H9 (cell line): Measurements from ENCODE around the gene PUM1. TPM values are rescaled to one million over a fixed set of nuclear protein-coding genes. Genes with fewer than 3 reads are reported as not detected.

ENCODE experiments used
- DNase-seq: peaks from one replicate; pipeline ENCODE4 v3.0.0-alpha.2; 2017
- H2AFZ ChIP-seq: one replicate; pipeline ENCODE4 v1.6.1; 2013; ENCODE audit warnings: mild to moderate bottlenecking, low read length, control low read depth, moderate library complexity
- H2AK5ac ChIP-seq: 2 replicates; pipeline ENCODE4 v1.6.1; 2013; ENCODE audit warnings: low read length, control low read depth, mixed read lengths; ENCODE audit not compliant: insufficient read length
- H2BK120ac ChIP-seq: one replicate; pipeline ENCODE4 v1.6.1; 2013; ENCODE audit warnings: low read depth, mild to moderate bottlenecking, low read length, control low read depth, inconsistent platforms; ENCODE audit not compliant: poor library complexity, severe bottlenecking
- H2BK12ac ChIP-seq: 2 replicates; pipeline ENCODE4 v1.6.1; 2013; ENCODE audit warnings: low read length, control low read depth, mixed read lengths, low read depth; ENCODE audit not compliant: insufficient read length
- H2BK15ac ChIP-seq: 2 replicates; pipeline ENCODE4 v1.6.1; 2013; ENCODE audit warnings: low read depth, low read length, control low read depth
- H2BK20ac ChIP-seq: one replicate; pipeline ENCODE4 v1.6.1; 2013; ENCODE audit warnings: low read depth, mild to moderate bottlenecking, low read length, control low read depth, inconsistent platforms; ENCODE audit not compliant: poor library complexity, severe bottlenecking
- H2BK5ac ChIP-seq: 2 replicates; pipeline ENCODE4 v1.6.1; 2013; ENCODE audit warnings: low read length, control low read depth, mixed read lengths; ENCODE audit not compliant: insufficient read length
- H3K14ac ChIP-seq: 2 replicates; pipeline ENCODE4 v1.6.1; 2013; ENCODE audit warnings: low read length, control low read depth; ENCODE audit not compliant: insufficient read depth
- H3K18ac ChIP-seq: 2 replicates; pipeline ENCODE4 v1.6.1; 2013; ENCODE audit warnings: low read depth, mild to moderate bottlenecking, mixed read lengths, low read length, control low read depth; ENCODE audit not compliant: insufficient read length
- H3K23ac ChIP-seq: 2 replicates; pipeline ENCODE4 v1.6.1; 2013; ENCODE audit warnings: low read length, control low read depth, mixed read lengths, low read depth; ENCODE audit not compliant: insufficient read length
- H3K23me2 ChIP-seq: 2 replicates; pipeline ENCODE4 v1.6.1; 2013; ENCODE audit warnings: low read depth, mild to moderate bottlenecking, mixed read lengths, low read length, control low read depth; ENCODE audit not compliant: insufficient read length, poor library complexity, severe bottlenecking
- H3K27ac ChIP-seq: 2 replicates; pipeline ENCODE4 v1.5.1; 2013; ENCODE audit warnings: low read length, control low read depth, mixed read lengths, low read depth; ENCODE audit not compliant: insufficient read length
- H3K27me3 ChIP-seq: 2 replicates; pipeline ENCODE4 v1.6.1; 2013; ENCODE audit warnings: low read length, control low read depth, inconsistent platforms; ENCODE audit not compliant: insufficient read depth
- H3K4ac ChIP-seq: 2 replicates; pipeline ENCODE4 v1.6.1; 2013; ENCODE audit warnings: low read depth, mild to moderate bottlenecking, control low read depth, inconsistent platforms, low read length, moderate library complexity
- H3K4me1 ChIP-seq: 2 replicates; pipeline ENCODE4 v1.6.1; 2013; ENCODE audit warnings: low read length, control low read depth, inconsistent platforms; ENCODE audit not compliant: insufficient read depth
- H3K4me2 ChIP-seq: 2 replicates; pipeline ENCODE4 v1.6.1; 2013; ENCODE audit warnings: low read length, control low read depth, mixed read lengths; ENCODE audit not compliant: insufficient read length, insufficient read depth
- H3K56ac ChIP-seq: 2 replicates; pipeline ENCODE4 v1.6.1; 2013; ENCODE audit warnings: low read depth, mild to moderate bottlenecking, mixed read lengths, low read length, control low read depth; ENCODE audit not compliant: insufficient read length
- H3K79me1 ChIP-seq: 2 replicates; pipeline ENCODE4 v1.6.1; 2013; ENCODE audit warnings: low read depth, mild to moderate bottlenecking, moderate library complexity, low read length, control low read depth, inconsistent platforms; ENCODE audit not compliant: insufficient read depth, poor library complexity, severe bottlenecking
- H3K79me2 ChIP-seq: 2 replicates; pipeline ENCODE4 v1.6.1; 2013; ENCODE audit warnings: low read length, control low read depth, inconsistent platforms; ENCODE audit not compliant: insufficient read depth
- H3K9ac ChIP-seq: 2 replicates; pipeline ENCODE4 v1.6.1; 2013; ENCODE audit warnings: low read length, control low read depth, mixed read lengths; ENCODE audit not compliant: insufficient read length; ENCODE audit errors: extremely low read depth
- H3K9me3 ChIP-seq: one replicate; pipeline ENCODE4 v1.6.1; 2013; ENCODE audit warnings: low read depth, low read length, inconsistent platforms; ENCODE audit not compliant: control insufficient read depth
- H3T11ph ChIP-seq: one replicate; pipeline ENCODE4 v1.6.1; 2013; ENCODE audit warnings: mild to moderate bottlenecking, low read length, control low read depth, inconsistent platforms
- H4K20me1 ChIP-seq: one replicate; pipeline ENCODE4 v1.6.1; 2013; ENCODE audit not compliant: control insufficient read depth, insufficient read length, insufficient read depth
- H4K5ac ChIP-seq: 2 replicates; pipeline ENCODE4 v1.6.1; 2013; ENCODE audit warnings: low read depth, mild to moderate bottlenecking, mixed read lengths, low read length, control low read depth; ENCODE audit not compliant: insufficient read length
- H4K8ac ChIP-seq: replicated peaks from 2 replicates; pipeline ENCODE4 v1.6.1; 2013; ENCODE audit warnings: low read length, control low read depth, mixed read lengths, low read depth; ENCODE audit not compliant: insufficient read length
- H4K91ac ChIP-seq: 2 replicates; pipeline ENCODE4 v1.6.1; 2013; ENCODE audit warnings: low read depth, mild to moderate bottlenecking, moderate library complexity, mixed read lengths, low read length, control low read depth; ENCODE audit not compliant: insufficient read length
- H3K27ac Mint-ChIP-seq, 3 experiments: 2 replicates in 2 of 3; 3 replicates in 1 of 3; pipeline ENCODE4 v1.8.0; 2020 to 2021; ENCODE audit warnings: mixed read lengths in 3 of 3, mild to moderate bottlenecking in 1 of 3, moderate library complexity in 1 of 3
- H3K27me3 Mint-ChIP-seq: 2 replicates; pipeline ENCODE4 v1.8.0; 2021; ENCODE audit warnings: low read depth, mild to moderate bottlenecking, moderate library complexity, mixed read lengths
- H3K36me3 Mint-ChIP-seq, 3 experiments: 2 replicates in 2 of 3; 3 replicates in 1 of 3; pipeline ENCODE4 v1.8.0; 2020 to 2021; ENCODE audit warnings: low read depth in 3 of 3, mixed read lengths in 3 of 3; ENCODE audit not compliant: insufficient read depth in 1 of 3
- H3K4me1 Mint-ChIP-seq, 2 experiments: 2 replicates each; pipeline ENCODE4 v1.8.0; 2020; ENCODE audit warnings: mixed read lengths in 2 of 2
- H3K4me3 Mint-ChIP-seq, 2 experiments: 2 replicates in 1 of 2; 3 replicates in 1 of 2; pipeline ENCODE4 v1.8.0; 2020 to 2021; ENCODE audit warnings: mild to moderate bottlenecking in 2 of 2, mixed read lengths in 2 of 2, moderate library complexity in 1 of 2
- H3K9me3 Mint-ChIP-seq, 2 experiments: 2 replicates in 1 of 2; 3 replicates in 1 of 2; pipeline ENCODE4 v1.8.0; 2020; ENCODE audit warnings: mild to moderate bottlenecking in 2 of 2, mixed read lengths in 2 of 2, moderate library complexity in 1 of 2
- CTCF ChIP-seq: fragments of 200-600 bp; sonication (generic); conservative IDR thresholded peaks from 3 replicates; pipeline ENCODE4 v1.8.0; 2021; ENCODE audit warnings: antibody characterized with exemption, mild to moderate bottlenecking
- WGBS: extraction: QIAGEN DNeasy Blood & Tissue Kit; methylation state at CpG from one replicate; pipeline ENCODE4 v1.1.7; 2013; ENCODE audit warnings: missing lambda C conversion rate, low lambda C conversion rate, mixed read lengths; ENCODE audit not compliant: insufficient read length; ENCODE audit errors: extremely low coverage; 5-methylcytosine and 5-hydroxymethylcytosine counted together
- total RNA-seq: library from RNA; stranded (reverse); gene quantifications from 2 replicates; pipeline ENCODE4 v1.2.1, GENCODE V29; 2021

The PUM1 gene
- total RNA-seq, 1 experiment from 2014 or later, result 164 TPM

DNA sequence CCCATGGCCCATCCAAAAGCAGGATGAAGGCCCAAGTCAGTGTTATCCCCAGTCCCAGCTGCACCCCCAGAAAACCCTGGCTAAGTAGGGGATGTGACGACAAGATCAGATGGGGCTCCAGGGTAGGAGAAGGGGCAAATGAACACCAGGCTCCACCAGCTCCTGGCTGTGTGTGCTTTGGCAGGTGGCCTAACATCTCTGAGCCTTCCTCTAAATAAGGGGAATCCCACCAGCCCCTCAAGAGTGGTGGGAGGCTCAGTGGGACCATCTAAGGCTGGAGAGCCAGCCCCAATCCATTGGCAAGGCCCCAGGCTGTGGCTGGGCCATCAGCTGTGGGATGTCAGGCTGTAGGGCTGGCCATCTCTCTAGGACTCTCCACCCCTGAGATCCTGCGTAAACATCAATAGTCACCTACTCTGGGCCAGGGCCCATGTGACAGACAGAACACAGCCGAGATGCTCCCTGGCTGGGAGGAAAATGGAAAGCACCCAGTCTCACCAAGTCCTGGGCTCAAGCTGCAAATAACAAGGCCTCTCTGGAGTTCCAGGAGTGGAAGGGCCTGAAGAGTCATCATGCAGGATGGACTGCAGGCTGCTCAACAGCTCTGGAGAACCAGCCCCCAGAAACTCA lies 164.5 kb downstream of the PUM1 start:
- H2BK5ac ChIP-seq, result no peak overlapping the region
- H3K4me2 ChIP-seq, result no peak overlapping the region
- no peak overlapping the region for H2BK20ac ChIP-seq
- H2BK15ac ChIP-seq, result no peak overlapping the region
- no peak overlapping the region for H3K27ac ChIP-seq
- no peaks in the 10 kb centered on the region for H3K36me3 Mint-ChIP-seq
- WGBS, result no CpG with 5 or more reads among the region's 3 CpGs
- 0 out of 2 replicates have a peak, but pooled peaks cover 2% of the 10 kb centered on the region for H3K79me2 ChIP-seq
- no peak overlapping the region for H4K8ac ChIP-seq
- H3K4me3 Mint-ChIP-seq, result no peak overlapping the region
- H3K27me3 Mint-ChIP-seq, result peaks cover 3% of the 10 kb centered on the region; the same call in 1 of the 2 replicates
- H3K4ac ChIP-seq, result no peak overlapping the region
- H3K27ac Mint-ChIP-seq, result no peak overlapping the region; a peak in 1 of 7 replicates
- peaks cover 27 to 45% of the 10 kb centered on the region in 2 experiments for H3K4me1 Mint-ChIP-seq
- no peak overlapping the region for H3T11ph ChIP-seq
- H3K27me3 ChIP-seq, result no peaks in the 10 kb centered on the region
- no peak for TF ChIP-seq CTCF
- no peaks in the 10 kb centered on the region for H3K23me2 ChIP-seq
- no peak overlapping the region for H4K5ac ChIP-seq
- H3K9me3 ChIP-seq, result no peaks in the 10 kb centered on the region
- no peak overlapping the region for H3K56ac ChIP-seq
- no peak overlapping the region for H2AFZ ChIP-seq
- no peaks in the 10 kb centered on the region for H3K79me1 ChIP-seq
- no peak for DNase-seq
- H3K9ac ChIP-seq, result no peak overlapping the region
- no peak overlapping the region for H2BK12ac ChIP-seq
- no peak overlapping the region for H2AK5ac ChIP-seq
- H3K14ac ChIP-seq, result no peak overlapping the region
- no peak overlapping the region for H3K18ac ChIP-seq
- H3K9me3 Mint-ChIP-seq, result no peaks in the 10 kb centered on the region
- H4K20me1 ChIP-seq, result peaks cover 2% of the 10 kb centered on the region
- no peak overlapping the region for H3K23ac ChIP-seq
- no peaks in the 10 kb centered on the region; the same call in 1 of the 2 replicates for H3K4me1 ChIP-seq
- H2BK120ac ChIP-seq, result no peak overlapping the region
- no peak overlapping the region for H4K91ac ChIP-seq
